Cortex of kidney (tissue), 1 donor: Measurements from ENCODE around the gene FASN.

Source experiments
- DNase-seq: peaks from one replicate; lab custom pipeline; 2025; lab: John Stamatoyannopoulos, UW

Gene FASN

GRCh38 chr17:82055965-82056728 is 41.9 kb downstream of the FASN start:
- DNase-seq, result no peak

GRCh38 chr17:82055023-82055964 is 42.7 kb downstream of the FASN start:
- DNase-seq, result no peak

GRCh38 chr17:82054351-82055022 is 43.5 kb downstream of the FASN start:
- no peak for DNase-seq

GRCh38 chr17:82053556-82054263 is 44.3 kb downstream of the FASN start:
- DNase-seq, result no peak

- no peak for DNase-seq
Observed at GRCh38 chr17:82053130-82053529, 44.9 kb downstream of the FASN start.

- DNase-seq, result no peak
Observed at GRCh38 chr17:82052638-82053059, 45.4 kb downstream of the FASN start.

- DNase-seq, result no peak
Observed at GRCh38 chr17:82051776-82052637, 46.0 kb downstream of the FASN start, which contains the start of the genes GPS1 and RFNG. Gene GPS1 (plus strand): TSS chr17:82051898. CDS start chr17:82051932, 34 bp downstream. Gene RFNG (minus strand): TSS chr17:82051811. CDS start chr17:82051766, 45 bp downstream.

GRCh38 chr17:82050761-82051641 is 47.0 kb downstream of the FASN start:
- no peak for DNase-seq

GRCh38 chr17:82050152-82050760 is 47.8 kb downstream of the FASN start:
- no peak for DNase-seq

- no peak for DNase-seq
Observed at GRCh38 chr17:82049521-82049971, 48.5 kb downstream of the FASN start.

GRCh38 chr17:82049106-82049505 is 48.9 kb downstream of the FASN start:
- DNase-seq, result no peak

GRCh38 chr17:82048571-82048971 is 49.5 kb downstream of the FASN start:
- DNase-seq, result no peak

GRCh38 chr17:82047914-82048570 is 50.0 kb downstream of the FASN start:
- no peak for DNase-seq

GRCh38 chr17:82047379-82047778 is 50.7 kb downstream of the FASN start:
- no peak for DNase-seq

GRCh38 chr17:82046903-82047302 is 51.1 kb downstream of the FASN start:
- DNase-seq, result no peak

GRCh38 chr17:82045936-82046484 is 52.0 kb downstream of the FASN start:
- DNase-seq, result no peak

- DNase-seq, result no peak
Observed at GRCh38 chr17:82043507-82043906, 54.5 kb downstream of the FASN start.

GRCh38 chr17:82042649-82043048 is 55.4 kb downstream of the FASN start:
- DNase-seq, result no peak
